Osteoblast (primary cell): ENCODE data around the gene USP33. TPM values are rescaled to one million over a fixed set of nuclear protein-coding genes. Genes with fewer than 3 reads are reported as not detected.
A peak's percentile ranks its signal among the peaks of the same experiment; 100 is the strongest.
"Not testable (repeated sequence)": the region's sequence is repeated elsewhere in the genome, so short reads cannot be mapped to it uniquely, and the experiment has no call there.

Experiments
- DNase-seq: peaks from one replicate; pipeline ENCODE4 v3.0.0; 2011; ENCODE audit warnings: low spot score, mixed read lengths; ENCODE audit not compliant: insufficient read length; ENCODE audit errors: missing footprints
- H2AFZ ChIP-seq: 2 replicates; pipeline ENCODE4 v1.6.0; 2011; ENCODE audit warnings: mild to moderate bottlenecking, low read length
- H3K27ac ChIP-seq: 2 replicates; pipeline ENCODE4 v1.5.1; 2011; ENCODE audit warnings: mild to moderate bottlenecking, low read depth, low read length, moderate library complexity
- H3K27me3 ChIP-seq: 2 replicates; pipeline ENCODE4 v1.6.0; 2012; ENCODE audit warnings: mild to moderate bottlenecking, control low read depth, inconsistent platforms, low read length, moderate library complexity; ENCODE audit not compliant: insufficient read depth
- H3K36me3 ChIP-seq: 2 replicates; pipeline ENCODE4 v1.5.1; 2011; ENCODE audit warnings: mild to moderate bottlenecking, low read length, control low read depth, moderate library complexity; ENCODE audit not compliant: insufficient read depth
- H3K4me1 ChIP-seq: 2 replicates; pipeline ENCODE4 v1.5.1; 2011; ENCODE audit warnings: mild to moderate bottlenecking, low read length, control low read depth, moderate library complexity; ENCODE audit not compliant: insufficient read depth
- H3K4me2 ChIP-seq: 2 replicates; pipeline ENCODE4 v1.6.0; 2011; ENCODE audit warnings: mild to moderate bottlenecking, low read length; ENCODE audit not compliant: insufficient read depth
- H3K4me3 ChIP-seq: fragments of 200-600 bp; sonication (generic); 3 replicates; pipeline ENCODE4 v1.5.1; 2012; ENCODE audit warnings: mild to moderate bottlenecking, low read length, inconsistent platforms; ENCODE audit not compliant: insufficient read depth
- H3K79me2 ChIP-seq: 2 replicates; pipeline ENCODE4 v1.6.0; 2012; ENCODE audit warnings: mild to moderate bottlenecking, low read length, control low read depth, inconsistent platforms; ENCODE audit not compliant: insufficient read depth
- H3K9me3 ChIP-seq: 2 replicates; pipeline ENCODE4 v1.5.1; 2011; ENCODE audit warnings: low read depth, low read length, control low read depth
- H4K20me1 ChIP-seq: 2 replicates; pipeline ENCODE4 v1.6.0; 2012; ENCODE audit warnings: mild to moderate bottlenecking, low read length, control low read depth; ENCODE audit not compliant: insufficient read depth
- CTCF ChIP-seq: IDR thresholded peaks from 2 replicates; pipeline ENCODE4 v1.5.1; 2011; ENCODE audit warnings: mild to moderate bottlenecking, low read depth, low read length, moderate library complexity; ENCODE audit errors: extremely low read depth
- total RNA-seq: library from RNA; depleted of rRNA; stranded (reverse); fragments of >200 nt; gene quantifications from 2 replicates; pipeline ENCODE4 v1.2.3, GENCODE V29; 2012

Gene USP33
- total RNA-seq, 1 donor: 89.8 TPM

DNA sequence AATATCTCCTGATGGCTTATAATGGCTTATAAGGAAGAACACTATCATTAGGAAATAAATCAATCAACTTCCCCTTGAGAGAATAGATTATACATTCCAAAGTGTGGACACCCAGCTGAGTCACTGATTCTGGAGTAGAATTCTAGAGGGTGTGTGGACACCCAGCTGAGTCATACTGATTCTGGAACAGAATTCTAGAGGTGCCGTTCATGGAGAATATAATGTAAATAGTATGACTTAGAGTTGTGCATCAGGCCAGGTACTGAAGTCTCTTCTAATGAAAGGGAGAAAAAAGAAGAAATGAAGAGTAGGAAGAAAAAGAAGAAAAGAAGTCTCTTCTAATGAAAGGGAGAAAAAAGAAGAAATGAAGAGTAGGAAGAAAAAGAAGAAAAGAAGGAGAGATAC, 2.4 kb upstream of the USP33 start:
- H3K4me2 ChIP-seq: no peak overlapping the region
- H4K20me1 ChIP-seq: peaks cover 10% of the 10 kb centered on the region
- DNase-seq: peak; percentile 81
- H3K79me2 ChIP-seq: peaks cover 26% of the 10 kb centered on the region
- H2AFZ ChIP-seq: no peak overlapping the region
- no peak for TF ChIP-seq CTCF
- H3K36me3 ChIP-seq: no peaks in the 10 kb centered on the region
- H3K27me3 ChIP-seq: no peaks in the 10 kb centered on the region
- H3K4me3 ChIP-seq: no peak overlapping the region
- H3K4me1 ChIP-seq: peaks cover 9% of the 10 kb centered on the region
- H3K27ac ChIP-seq: no peak overlapping the region
- H3K9me3 ChIP-seq: no peaks in the 10 kb centered on the region

GRCh38 chr1:77757603-77758002, 2.0 kb downstream of the USP33 start:
- Histone ChIP-seq H2AFZ (no peak overlapping the region), H3K4me3 (peak overlapping the region; percentile 37)
- peak; percentile 30 for DNase-seq

GRCh38 chr1:77757066-77757584, 2.5 kb downstream of the USP33 start:
- Histone ChIP-seq H3K36me3 (no peaks in the 10 kb centered on the region), H4K20me1 (peaks cover 40% of the 10 kb centered on the region), H3K79me2 (peaks cover 75% of the 10 kb centered on the region), H3K9me3 (no peaks in the 10 kb centered on the region), H3K27ac (peak overlapping the region; percentile 74), H3K27me3 (no peaks in the 10 kb centered on the region), H2AFZ (no peak overlapping the region), H3K4me2 (peak overlapping the region; percentile 85), H3K4me3 (peak overlapping the region; percentile 37), H3K4me1 (peaks cover 10% of the 10 kb centered on the region)
- TF ChIP-seq CTCF: no peak
- DNase-seq: no peak

More at GRCh38 chr1:77757603-77758002, 2.0 kb downstream of the USP33 start:
- Histone ChIP-seq H3K4me2 (peak overlapping the region; percentile 85), H3K36me3 (no peaks in the 10 kb centered on the region), H3K27ac (peak overlapping the region; percentile 74), H4K20me1 (peaks cover 40% of the 10 kb centered on the region), H3K4me1 (peaks cover 10% of the 10 kb centered on the region), H3K79me2 (peaks cover 70% of the 10 kb centered on the region), H3K9me3 (no peaks in the 10 kb centered on the region), H3K27me3 (no peaks in the 10 kb centered on the region)
- no peak for TF ChIP-seq CTCF

DNA sequence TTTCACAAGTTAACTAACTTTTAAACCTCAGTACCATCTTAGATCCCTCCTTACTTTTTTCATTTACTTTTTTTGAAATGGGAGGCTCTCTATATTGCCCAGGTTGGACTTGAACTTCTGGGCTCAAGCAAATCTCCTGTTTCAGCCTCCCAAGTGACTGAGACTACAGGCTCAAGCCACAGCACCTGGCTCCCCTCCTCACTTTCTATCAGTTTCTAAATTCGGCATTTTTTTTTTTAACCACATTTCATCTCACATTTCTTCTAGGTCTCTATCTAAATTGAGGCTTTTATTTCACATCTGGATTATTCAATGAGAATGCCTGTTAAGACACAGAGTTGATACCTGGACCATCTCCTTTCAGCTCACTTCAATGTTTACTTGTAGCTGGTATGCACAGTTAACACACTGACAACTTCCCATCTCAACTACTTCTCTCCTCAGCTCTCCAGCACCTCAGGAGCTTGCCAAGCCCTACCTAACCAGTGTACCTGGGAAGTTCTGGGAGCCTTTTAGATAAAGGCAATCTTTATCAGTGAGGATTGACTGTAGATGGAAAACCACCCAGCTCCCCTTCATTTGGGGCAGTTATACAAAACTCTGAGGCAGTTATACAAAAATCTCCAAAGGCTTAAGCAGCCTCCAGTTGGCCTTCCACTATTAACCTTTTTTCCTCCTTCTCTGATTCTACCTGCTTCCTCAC, 3.4 kb downstream of the USP33 start:
- Histone ChIP-seq H3K36me3 (no peaks in the 10 kb centered on the region), H3K4me1 (peaks cover 10% of the 10 kb centered on the region), H4K20me1 (peaks cover 43% of the 10 kb centered on the region), H3K27ac (no peak overlapping the region), H3K79me2 (peaks cover 83% of the 10 kb centered on the region), H3K27me3 (no peaks in the 10 kb centered on the region), H3K9me3 (no peaks in the 10 kb centered on the region), H3K4me3 (no peak overlapping the region), H3K4me2 (no peak overlapping the region), H2AFZ (no peak overlapping the region)
- no peak for DNase-seq
- TF ChIP-seq CTCF: no peak

GRCh38 chr1:77749489-77749888, 10.2 kb downstream of the USP33 start:
- H3K79me2 ChIP-seq: peaks cover 84% of the 10 kb centered on the region
- not testable (repeated sequence) for H3K27me3 ChIP-seq, H3K4me3 ChIP-seq, H3K4me2 ChIP-seq, H3K27ac ChIP-seq, H3K4me1 ChIP-seq, H3K36me3 ChIP-seq, H3K9me3 ChIP-seq, DNase-seq, H2AFZ ChIP-seq
- H4K20me1 ChIP-seq: peaks cover 38% of the 10 kb centered on the region
